B cell (primary cell): ENCODE measurements around the gene CPXM1. TPM values are rescaled to one million over a fixed set of nuclear protein-coding genes. Genes with fewer than 3 reads are reported as not detected.

Experiments used
- ATAC-seq: fragments of 200-7000 bp; cut with Tn5 transposase; one replicate; pipeline ENCODE4 v1.10.0; 2021; ENCODE audit warnings: low read depth, mild to moderate bottlenecking, moderate number of reproducible peaks, moderate library complexity
- CTCF ChIA-PET: fragments of 350-600 bp; sonication (Branson Sonifier 250); formaldehyde crosslinking; loops from one replicate; lab custom pipeline; 2021; ENCODE audit warnings: antibody characterized with exemption, inconsistent platforms; lab: Charles Lee
- POLR2A ChIA-PET: fragments of 350-600 bp; sonication (Branson Sonifier 250); formaldehyde crosslinking; loops from one replicate; lab custom pipeline; 2021; ENCODE audit warnings: antibody characterized with exemption; lab: Charles Lee
- DNase-seq: peaks from one replicate; pipeline ENCODE4 v3.0.0; 2013
- H2AFZ ChIP-seq: 2 replicates; pipeline ENCODE4 v1.6.1; 2012; ENCODE audit warnings: mild to moderate bottlenecking, low read depth, low read length; ENCODE audit not compliant: insufficient read depth, poor library complexity, severe bottlenecking
- H3K27ac ChIP-seq, 2 donors: 1 replicate in 1 of 2; 2 replicates in 1 of 2; pipeline ENCODE4 v1.5.1; 2012 to 2013; ENCODE audit warnings: low read length in 2 of 2, mild to moderate bottlenecking in 2 of 2, moderate library complexity in 1 of 2
- H3K27me3 ChIP-seq, 4 experiments: fragments of 200-600 bp in 1 of 4; sonication (generic) in 1 of 4; replicated peaks in 1 of 4; 1 replicate in 2 of 4; 2 replicates in 2 of 4; pipeline versions ENCODE4 v1.6.1 to v1.7.0; 2013 to 2016; ENCODE audit warnings: low read length in 3 of 4, mild to moderate bottlenecking in 2 of 4, mixed read lengths in 1 of 4, moderate library complexity in 1 of 4; ENCODE audit not compliant: insufficient read depth in 4 of 4, control insufficient read depth in 3 of 4; ENCODE audit errors: control extremely low read depth in 1 of 4
- H3K36me3 ChIP-seq, 2 experiments: replicated peaks in 1 of 2; 1 replicate in 1 of 2; 2 replicates in 1 of 2; pipeline versions ENCODE4 v1.6.1 to v1.7.1; 2013; ENCODE audit warnings: low read length in 1 of 2; ENCODE audit not compliant: insufficient read depth in 2 of 2, control insufficient read depth in 1 of 2; ENCODE audit errors: control extremely low read depth in 1 of 2, extremely low read depth in 1 of 2
- H3K4me1 ChIP-seq, 2 donors: fragments of 200-600 bp in 1 of 2; sonication (generic) in 1 of 2; 1 replicate in 1 of 2; 2 replicates in 1 of 2; pipeline versions ENCODE4 v1.5.1 to v1.6.1; 2013 to 2017; ENCODE audit warnings: low read length in 2 of 2; ENCODE audit not compliant: control insufficient read depth in 2 of 2, insufficient read depth in 2 of 2
- H3K4me2 ChIP-seq: replicated peaks from 2 replicates; pipeline ENCODE3; 2012; ENCODE audit warnings: mild to moderate bottlenecking, low read depth, low read length; ENCODE audit not compliant: poor library complexity, severe bottlenecking
- H3K4me3 ChIP-seq, 5 experiments: fragments of 200-600 bp in 1 of 5; sonication (generic) in 1 of 5; 1 replicate in 3 of 5; 2 replicates in 2 of 5; pipeline versions ENCODE4 v1.5.1 to v1.7.0; 2011 to 2016; ENCODE audit warnings: low read length in 4 of 5, mild to moderate bottlenecking in 4 of 5, low read depth in 2 of 5, control low read depth in 1 of 5, moderate library complexity in 1 of 5; ENCODE audit not compliant: insufficient read depth in 1 of 5; ENCODE audit errors: control extremely low read depth in 1 of 5, extremely low read depth in 1 of 5
- H3K79me2 ChIP-seq: fragments of 200-600 bp; sonication (generic); one replicate; pipeline ENCODE4 v1.6.0; 2016; ENCODE audit warnings: low read length; ENCODE audit not compliant: control insufficient read depth, insufficient read depth
- H3K9ac ChIP-seq: fragments of 200-600 bp; sonication (generic); 2 replicates; pipeline ENCODE4 v1.6.1; 2017; ENCODE audit warnings: mild to moderate bottlenecking, low read length, moderate library complexity
- H3K9me3 ChIP-seq, 3 donors: one replicate each; pipeline versions ENCODE4 v1.6.1 to v1.7.1; 2013; ENCODE audit warnings: low read length in 2 of 3; ENCODE audit not compliant: control insufficient read depth in 2 of 3, insufficient read depth in 1 of 3; ENCODE audit errors: control extremely low read depth in 1 of 3
- H4K20me1 ChIP-seq: 2 replicates; pipeline ENCODE4 v1.6.0; 2012; ENCODE audit warnings: mild to moderate bottlenecking, low read length; ENCODE audit not compliant: insufficient read depth, control insufficient read depth, poor library complexity, severe bottlenecking
- H3K27ac Mint-ChIP-seq: one replicate; pipeline ENCODE4 v1.8.0; 2021; ENCODE audit warnings: mixed read lengths
- H3K27me3 Mint-ChIP-seq: one replicate; pipeline ENCODE4 v1.8.0; 2021; ENCODE audit warnings: mixed read lengths
- H3K4me1 Mint-ChIP-seq: one replicate; pipeline ENCODE4 v1.8.0; 2021; ENCODE audit warnings: mixed read lengths
- H3K4me3 Mint-ChIP-seq: one replicate; pipeline ENCODE4 v1.8.0; 2021; ENCODE audit warnings: mixed read lengths
- H3K9me3 Mint-ChIP-seq: one replicate; pipeline ENCODE4 v1.8.0; 2022; ENCODE audit warnings: mixed read lengths; ENCODE audit not compliant: insufficient read depth
- CTCF ChIP-seq: fragments of 200-600 bp; IDR thresholded peaks from one replicate; pipeline ENCODE4 v1.8.0; 2022; ENCODE audit warnings: antibody characterized with exemption, mild to moderate bottlenecking
- EZH2 ChIP-seq: IDR thresholded peaks from 2 replicates; pipeline ENCODE4 v1.6.1; 2012; ENCODE audit warnings: borderline replicate concordance, low read depth, mild to moderate bottlenecking, moderate library complexity, low read length; ENCODE audit not compliant: insufficient read depth, poor library complexity, severe bottlenecking
- WGBS: methylation state at CpG from one replicate; pipeline ENCODE4 v1.1.5; 2013; ENCODE audit warnings: missing lambda C conversion rate; ENCODE audit not compliant: insufficient coverage; 5-methylcytosine and 5-hydroxymethylcytosine counted together
- intact Hi-C: fragments of 100-400 bp; cut with micrococcal nuclease; formaldehyde crosslinking; loops from one replicate; pipeline ENCODE4 v1.10.0; 2022
- polyA plus RNA-seq: library from polyadenylated mRNA; depleted of rRNA; stranded (reverse); fragments of >200 nt; gene quantifications from 2 replicates; pipeline ENCODE4 v1.2.3, GENCODE V29; 2012
- total RNA-seq, 2 donors: library from RNA; stranded (reverse); fragments of 120-200 nt in 1 of 2; gene quantifications; 1 replicate in 1 of 2; 2 replicates in 1 of 2; pipeline versions ENCODE4 v1.2.3 to v1.2.4, GENCODE V29; 2013 to 2022

Gene CPXM1
- total and polyA plus RNA-seq, 2 donors (not counting 1 experiment from before 2014, with no cell fraction given), result 0.21 to 1.9 TPM

- peaks cover 0 to 3% (median 0%) of the 10 kb centered on the region in 3 donors for H3K9me3 ChIP-seq
- H4K20me1 ChIP-seq, result no peaks in the 10 kb centered on the region
- intact Hi-C loops, result no loop called here
- H3K4me3 ChIP-seq, result no peak overlapping the region
- 94% methylated on average over 4 of the region's 5 CpGs for WGBS
- no peak overlapping the region for H3K27ac ChIP-seq
- H3K4me1 Mint-ChIP-seq, result peaks cover 17% of the 10 kb centered on the region
- no peak overlapping the region for H2AFZ ChIP-seq
- H3K4me2 ChIP-seq, result no peak overlapping the region
- H3K36me3 ChIP-seq, result no peaks in the 10 kb centered on the region
- ATAC-seq (no peak), DNase-seq (no peak)
- no peak overlapping the region for H3K27ac Mint-ChIP-seq
- TF ChIP-seq CTCF (no peak), EZH2 (no peak)
- no peak overlapping the region for H3K9ac ChIP-seq
- H3K27me3 ChIP-seq, result no peaks in the 10 kb centered on the region
- H3K9me3 Mint-ChIP-seq, result no peaks in the 10 kb centered on the region
- peaks cover 11 to 18% of the 10 kb centered on the region in 2 donors for H3K4me1 ChIP-seq
- POLR2A ChIA-PET, result interaction anchor here (0.7 kb wide), 1 partner anchor 875 kb away, joined by 4 read pairs; no protein-coding TSS in a partner anchor
- H3K4me3 Mint-ChIP-seq, result no peak overlapping the region
- no peaks in the 10 kb centered on the region for H3K27me3 Mint-ChIP-seq
- peaks cover 15% of the 10 kb centered on the region for H3K79me2 ChIP-seq
- CTCF ChIA-PET, result no interaction called here
Measured at GRCh38 chr20:2836035-2836434, 35.6 kb upstream of the CPXM1 start.

- no peak for DNase-seq
Measured at GRCh38 chr20:2835331-2835796, 34.9 kb upstream of the CPXM1 start.

More at GRCh38 chr20:2835331-2835796, 34.9 kb upstream of the CPXM1 start:
- Histone ChIP-seq H3K4me1 (peaks cover 11 to 18% of the 10 kb centered on the region in 2 donors), H3K9ac (no peak overlapping the region), H3K27me3 (no peaks in the 10 kb centered on the region), H2AFZ (no peak overlapping the region), H3K27ac (no peak overlapping the region), H4K20me1 (no peaks in the 10 kb centered on the region), H3K36me3 (no peaks in the 10 kb centered on the region), H3K79me2 (peaks cover 11% of the 10 kb centered on the region), H3K4me3 (no peak overlapping the region), H3K9me3 (peaks cover 0 to 3% (median 0%) of the 10 kb centered on the region in 3 donors), H3K4me2 (no peak overlapping the region)
- ChIA-PET POLR2A (interaction anchor here (0.7 kb wide), 1 partner anchor 874 kb away, joined by 4 read pairs; no protein-coding TSS in a partner anchor), CTCF (no interaction called here)
- no peak overlapping the region for H3K27ac Mint-ChIP-seq
- H3K9me3 Mint-ChIP-seq, result no peaks in the 10 kb centered on the region
- intact Hi-C loops, result no loop called here
- H3K4me3 Mint-ChIP-seq, result no peak overlapping the region
- TF ChIP-seq CTCF (no peak), EZH2 (no peak)
- no peaks in the 10 kb centered on the region for H3K27me3 Mint-ChIP-seq
- H3K4me1 Mint-ChIP-seq, result peaks cover 16% of the 10 kb centered on the region
- WGBS, result 97% methylated on average over 6 of the region's 6 CpGs
- no peak for ATAC-seq
